OCI-LY1 (cell line): ENCODE data around the gene C3orf80.

Experiments used
- CTCF ChIP-seq: fragments of 200-600 bp; sonication (generic), shearing (Covaris generic); IDR thresholded peaks from 2 replicates; pipeline ENCODE4 v1.5.1; 2017; ENCODE audit warnings: mild to moderate bottlenecking, antibody characterized with exemption, low read length, moderate library complexity, mixed read lengths
- EZH2 ChIP-seq: fragments of 200-600 bp; sonication (generic), shearing (Covaris generic); IDR thresholded peaks from 2 replicates; pipeline ENCODE4 v1.8.0; 2017; ENCODE audit warnings: borderline replicate concordance, mixed run types, mild to moderate bottlenecking, antibody characterized with exemption, low read length, moderate library complexity, mixed read lengths

GRCh38 chr3:160205606-160206005 is 19.6 kb upstream of the C3orf80 start:
- TF ChIP-seq CTCF = no peak
- TF ChIP-seq EZH2 = no peak
